Subcutaneous adipose tissue (tissue), 4 donors: Measurements from ENCODE around the gene ITPK1. TPM values are rescaled to one million over a fixed set of nuclear protein-coding genes. Genes with fewer than 3 reads are reported as not detected.

Experiments used
- CTCF ChIP-seq: fragments of 450-650 bp; IDR thresholded peaks from one replicate; pipeline ENCODE4 v1.5.1; 2016; ENCODE audit warnings: low read depth, mild to moderate bottlenecking, control low read depth, antibody characterized with exemption, moderate library complexity
- total RNA-seq, 4 donors: library from RNA; depleted of rRNA; stranded (reverse); fragments of >200 nt; gene quantifications; one replicate each; pipeline ENCODE4 v1.1.0, GENCODE V29; 2016

ITPK1 gene
- total RNA-seq, 4 donors from 2014 or later: 53.4 to 109 (median 60.3) TPM

- no peak for TF ChIP-seq CTCF
These were observed 17.7 kb upstream of the ITPK1 start for GRCh38 chr14:93133464-93133863.

- no peak for TF ChIP-seq CTCF
These were observed 16.8 kb upstream of the ITPK1 start for GRCh38 chr14:93132472-93133065.

GRCh38 chr14:93128725-93129459 is 13.2 kb upstream of the ITPK1 start:
- TF ChIP-seq CTCF: no peak

GRCh38 chr14:93126111-93126510 is 10.4 kb upstream of the ITPK1 start:
- TF ChIP-seq CTCF: no peak

- TF ChIP-seq CTCF: no peak
These were observed 7.1 kb upstream of the ITPK1 start for GRCh38 chr14:93122826-93123225.

- no peak for TF ChIP-seq CTCF
These were observed 5.5 kb upstream of the ITPK1 start for GRCh38 chr14:93121030-93121834.

GRCh38 chr14:93120517-93120916 is 4.8 kb upstream of the ITPK1 start:
- no peak for TF ChIP-seq CTCF
